PC-9 (cell line): ENCODE measurements around the gene CDKN2B-AS1. TPM values are rescaled to one million over a fixed set of nuclear protein-coding genes. Genes with fewer than 3 reads are reported as not detected.

Source experiments
- BruUV-seq: library from RNA; stranded (reverse); fragments of 400-500 nt; replicated peaks from 2 replicates; lab custom pipeline; 2021; lab: Mats Ljungman, UMichigan
- CTCF ChIA-PET: fragments of 300-600 bp; sonication (Branson Sonifier 250); formaldehyde crosslinking; loops from one replicate; lab custom pipeline; 2022; ENCODE audit warnings: antibody characterized with exemption; lab: Charles Lee
- POLR2A ChIA-PET: fragments of 300-600 bp; sonication (Branson Sonifier 250); formaldehyde crosslinking; loops from one replicate; lab custom pipeline; 2022; ENCODE audit warnings: antibody characterized with exemption; ENCODE audit not compliant: unreplicated experiment; lab: Charles Lee
- DNase-seq, 2 experiments: peaks; one replicate each; pipeline versions ENCODE4 v3.0.0 to v3.0.0-alpha.2; 2015 to 2022; ENCODE audit warnings: mixed read lengths in 1 of 2
- H2AFZ ChIP-seq: fragments of 200-600 bp; sonication (generic); 2 replicates; pipeline ENCODE4 v1.8.1; 2017; ENCODE audit warnings: antibody characterized with exemption
- H3F3A ChIP-seq: fragments of 200-600 bp; sonication (generic); 2 replicates; pipeline ENCODE4 v1.8.1; 2017; ENCODE audit warnings: antibody characterized with exemption, mild to moderate bottlenecking, low read depth; ENCODE audit not compliant: insufficient read depth
- H3K27ac ChIP-seq: fragments of 200-600 bp; sonication (generic); 2 replicates; pipeline ENCODE4 v1.6.1; 2016; ENCODE audit warnings: mixed run types
- H3K27me3 ChIP-seq: fragments of 200-600 bp; sonication (generic); 2 replicates; pipeline ENCODE4 v1.6.1; 2016; ENCODE audit warnings: low read depth, mixed run types; ENCODE audit not compliant: insufficient read depth
- H3K36me3 ChIP-seq: fragments of 200-600 bp; sonication (generic); 2 replicates; pipeline ENCODE4 v1.6.1; 2016; ENCODE audit warnings: low read depth, mixed run types
- H3K4me1 ChIP-seq: fragments of 200-600 bp; sonication (generic); replicated peaks from 2 replicates; pipeline ENCODE4 v1.6.1; 2016; ENCODE audit warnings: mixed run types; ENCODE audit not compliant: insufficient read depth
- H3K4me2 ChIP-seq: fragments of 200-600 bp; sonication (generic); 2 replicates; pipeline ENCODE4 v1.6.1; 2017; ENCODE audit warnings: mixed run types
- H3K4me3 ChIP-seq: fragments of 200-600 bp; sonication (generic); 2 replicates; pipeline ENCODE4 v1.6.1; 2016; ENCODE audit warnings: mixed run types
- H3K79me2 ChIP-seq: fragments of 200-600 bp; sonication (generic); 2 replicates; pipeline ENCODE4 v1.6.1; 2017; ENCODE audit warnings: low read depth, mixed run types
- H3K9me2 ChIP-seq: fragments of 200-600 bp; sonication (generic); 2 replicates; pipeline ENCODE4 v1.8.1; 2017; ENCODE audit warnings: mild to moderate bottlenecking; ENCODE audit not compliant: insufficient read depth
- H3K9me3 ChIP-seq: fragments of 200-600 bp; sonication (generic); 2 replicates; pipeline ENCODE4 v1.8.1; 2016; ENCODE audit warnings: low read depth; ENCODE audit not compliant: insufficient read depth
- H4K20me1 ChIP-seq: fragments of 200-600 bp; sonication (generic); 2 replicates; pipeline ENCODE4 v1.8.1; 2017; ENCODE audit not compliant: insufficient read depth
- CTCF ChIP-seq: fragments of 200-600 bp; sonication (generic); conservative IDR thresholded peaks from 2 replicates; pipeline ENCODE4 v1.6.1; 2017; ENCODE audit warnings: mixed run types, antibody characterized with exemption, mild to moderate bottlenecking, moderate library complexity
- EZH2 ChIP-seq: fragments of 200-600 bp; sonication (generic); IDR thresholded peaks from 2 replicates; pipeline ENCODE4 v1.8.0; 2017; ENCODE audit warnings: antibody characterized with exemption, low read depth
- intact Hi-C: fragments of 100-400 bp; cut with micrococcal nuclease; formaldehyde crosslinking; loops from one replicate; pipeline ENCODE4 v1.10.0; 2022; ENCODE audit not compliant: unreplicated experiment
- total RNA-seq: library from RNA; stranded (reverse); gene quantifications from 2 replicates; pipeline ENCODE4 v1.2.3, GENCODE V29; 2021

The CDKN2B-AS1 gene
- total RNA-seq, 1 experiment from 2014 or later: 11.6 TPM

GRCh38 chr9:21968331-21969010 is 26.1 kb upstream of the CDKN2B-AS1 start:
- CTCF ChIA-PET: no interaction called here

GRCh38 chr9:21969011-21969940 is 25.3 kb upstream of the CDKN2B-AS1 start:
- H3K4me2 ChIP-seq: no peak overlapping the region
- POLR2A ChIA-PET: no interaction called here
- no peaks in the 10 kb centered on the region for H3K27me3 ChIP-seq

More at GRCh38 chr9:21968331-21969010, 26.1 kb upstream of the CDKN2B-AS1 start:
- no peak overlapping the region for H3K4me3 ChIP-seq
- H3K9me2 ChIP-seq: no peaks in the 10 kb centered on the region
- peaks cover 6% of the 10 kb centered on the region for H4K20me1 ChIP-seq
- DNase-seq: no peak
- no peaks in the 10 kb centered on the region for H3K27me3 ChIP-seq
- intact Hi-C loops: no loop called here
- POLR2A ChIA-PET: no interaction called here
- H3K79me2 ChIP-seq: peaks cover 29% of the 10 kb centered on the region
- H3K9me3 ChIP-seq: no peaks in the 10 kb centered on the region
- H3K36me3 ChIP-seq: peaks cover 36% of the 10 kb centered on the region
- peaks cover 23% of the 10 kb centered on the region; the same call in 1 of the 2 replicates for H3F3A ChIP-seq
- TF ChIP-seq CTCF: no peak
- no peak for TF ChIP-seq EZH2
- H3K4me1 ChIP-seq: peaks cover 13% of the 10 kb centered on the region
- no peak overlapping the region for H3K27ac ChIP-seq
- BruUV-seq: no TSS peak
- no peak overlapping the region for H3K4me2 ChIP-seq
- no peak overlapping the region for H2AFZ ChIP-seq

More at GRCh38 chr9:21969011-21969940, 25.3 kb upstream of the CDKN2B-AS1 start:
- Histone ChIP-seq H3K9me3 (no peaks in the 10 kb centered on the region), H3K36me3 (peaks cover 36% of the 10 kb centered on the region), H3K79me2 (peaks cover 37% of the 10 kb centered on the region), H2AFZ (no peak overlapping the region), H3K27ac (no peak overlapping the region), H3F3A (peaks cover 23% of the 10 kb centered on the region; the same call in 1 of the 2 replicates), H4K20me1 (peaks cover 6% of the 10 kb centered on the region), H3K9me2 (no peaks in the 10 kb centered on the region), H3K4me3 (no peak overlapping the region), H3K4me1 (peaks cover 13% of the 10 kb centered on the region)
- TF ChIP-seq EZH2 (no peak), CTCF (no peak)
- intact Hi-C loops: no loop called here
- CTCF ChIA-PET: no interaction called here
- BruUV-seq: no TSS peak
- no peak for DNase-seq
